GM20000 (cell line): ENCODE results near the gene CDH13.

Experiments
- DNase-seq: peaks from one replicate; pipeline ENCODE4 v3.0.0; 2012; ENCODE audit warnings: low spot score
- CTCF ChIP-seq: IDR thresholded peaks from 2 replicates; pipeline ENCODE4 v1.5.1; 2012; ENCODE audit warnings: mild to moderate bottlenecking, control low read depth; ENCODE audit errors: extremely low read depth, missing control alignments

CDH13 gene

GRCh38 chr16:82587289-82587688, 39.5 kb upstream of the CDH13 start:
- TF ChIP-seq CTCF: no peak

GRCh38 chr16:82589407-82589806, 37.4 kb upstream of the CDH13 start:
- no peak for TF ChIP-seq CTCF
- no peak for DNase-seq

More at GRCh38 chr16:82587289-82587688, 39.5 kb upstream of the CDH13 start:
- no peak for DNase-seq

- DNase-seq: no peak
- TF ChIP-seq CTCF: no peak
Observed at GRCh38 chr16:82594114-82594513, 32.7 kb upstream of the CDH13 start.

GRCh38 chr16:82598771-82599170, 28.0 kb upstream of the CDH13 start:
- no peak for TF ChIP-seq CTCF
- no peak for DNase-seq

GRCh38 chr16:82601989-82602640, 24.7 kb upstream of the CDH13 start:
- TF ChIP-seq CTCF: no peak
- no peak for DNase-seq

- DNase-seq: no peak
- TF ChIP-seq CTCF: no peak
Observed at GRCh38 chr16:82603784-82604411, 22.9 kb upstream of the CDH13 start.

- TF ChIP-seq CTCF: no peak
- no peak for DNase-seq
Observed at GRCh38 chr16:82605076-82605475, 21.7 kb upstream of the CDH13 start.
